KMS-11 (cell line): ENCODE measurements around the gene POU2F3.

Source experiments
- H2AFZ ChIP-seq: fragments of 200-600 bp; sonication (generic); 2 replicates; pipeline ENCODE4 v1.6.1; 2016; ENCODE audit warnings: antibody characterized with exemption, mixed run types, low read depth
- H3K27ac ChIP-seq: fragments of 200-600 bp; sonication (generic); 2 replicates; pipeline ENCODE4 v1.6.1; 2016; ENCODE audit warnings: mild to moderate bottlenecking, mixed run types
- H3K27me3 ChIP-seq: fragments of 200-600 bp; sonication (generic); 2 replicates; pipeline ENCODE4 v1.6.1; 2017; ENCODE audit warnings: mild to moderate bottlenecking, low read depth, mixed run types, moderate library complexity; ENCODE audit not compliant: insufficient read depth
- H3K36me3 ChIP-seq: fragments of 200-600 bp; sonication (generic); 2 replicates; pipeline ENCODE4 v1.6.1; 2017; ENCODE audit warnings: mild to moderate bottlenecking, mixed run types; ENCODE audit not compliant: insufficient read depth
- H3K4me1 ChIP-seq: fragments of 200-600 bp; sonication (generic); 2 replicates; pipeline ENCODE4 v1.6.1; 2016; ENCODE audit warnings: mild to moderate bottlenecking, low read depth, mixed run types; ENCODE audit not compliant: poor library complexity, severe bottlenecking
- H3K4me2 ChIP-seq: fragments of 200-600 bp; sonication (generic); 2 replicates; pipeline ENCODE4 v1.7.0; 2016; ENCODE audit warnings: mild to moderate bottlenecking, mixed run types
- H3K4me3 ChIP-seq: fragments of 200-600 bp; sonication (generic); IDR thresholded peaks from 2 replicates; pipeline ENCODE4 v1.6.1; 2017; ENCODE audit warnings: low read depth, low read length, mixed read lengths; ENCODE audit not compliant: insufficient read depth
- H3K79me2 ChIP-seq: fragments of 200-600 bp; sonication (generic); 2 replicates; pipeline ENCODE4 v1.6.1; 2016; ENCODE audit warnings: low read depth, mixed run types; ENCODE audit not compliant: insufficient read depth
- H3K9ac ChIP-seq: fragments of 200-600 bp; sonication (generic); 2 replicates; pipeline ENCODE4 v1.6.1; 2016; ENCODE audit warnings: mild to moderate bottlenecking, mixed run types
- H4K20me1 ChIP-seq: fragments of 200-600 bp; sonication (generic); 2 replicates; pipeline ENCODE4 v1.6.1; 2016; ENCODE audit warnings: mild to moderate bottlenecking, mixed run types; ENCODE audit not compliant: insufficient read depth
- TF ChIP-seq, protein P1 (sequence below): fragments of 200-600 bp; sonication (generic); conservative IDR thresholded peaks from 2 replicates; pipeline ENCODE4 v1.6.1; 2017; ENCODE audit warnings: low read depth, mild to moderate bottlenecking, antibody characterized with exemption, low read length, moderate library complexity, mixed read lengths

The POU2F3 gene

DNA sequence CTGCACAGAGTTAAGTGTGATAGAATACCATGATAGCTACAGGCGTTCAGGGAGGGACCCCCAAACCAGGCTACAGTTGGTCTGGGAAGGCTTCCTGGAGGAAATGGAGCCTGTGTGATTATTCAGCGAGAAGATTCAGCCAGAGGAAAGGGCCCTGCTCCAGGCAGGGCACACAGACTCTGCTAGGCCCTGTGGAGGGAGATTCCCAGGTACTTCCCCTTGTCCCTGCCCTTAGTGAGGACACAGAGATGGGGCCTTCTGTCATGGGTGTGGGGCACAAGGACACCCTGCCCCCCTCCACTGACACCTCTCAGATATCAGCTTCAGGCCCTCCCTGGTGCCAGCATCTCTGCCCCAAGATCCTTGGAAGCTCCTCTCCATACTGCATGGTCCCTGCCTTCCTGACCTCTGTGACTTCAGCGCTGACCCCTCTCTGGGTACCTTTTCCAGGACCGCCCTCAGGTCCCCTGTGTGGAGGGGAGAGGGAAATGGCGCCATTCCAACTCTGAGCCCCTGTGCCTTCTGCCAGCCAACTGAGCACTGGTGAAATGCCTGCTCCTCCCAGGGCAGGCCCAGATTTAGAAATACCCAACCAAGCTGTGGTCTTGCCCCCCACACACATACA is 12.6 kb upstream of the POU2F3 start:
- TF ChIP-seq, protein P1, sequence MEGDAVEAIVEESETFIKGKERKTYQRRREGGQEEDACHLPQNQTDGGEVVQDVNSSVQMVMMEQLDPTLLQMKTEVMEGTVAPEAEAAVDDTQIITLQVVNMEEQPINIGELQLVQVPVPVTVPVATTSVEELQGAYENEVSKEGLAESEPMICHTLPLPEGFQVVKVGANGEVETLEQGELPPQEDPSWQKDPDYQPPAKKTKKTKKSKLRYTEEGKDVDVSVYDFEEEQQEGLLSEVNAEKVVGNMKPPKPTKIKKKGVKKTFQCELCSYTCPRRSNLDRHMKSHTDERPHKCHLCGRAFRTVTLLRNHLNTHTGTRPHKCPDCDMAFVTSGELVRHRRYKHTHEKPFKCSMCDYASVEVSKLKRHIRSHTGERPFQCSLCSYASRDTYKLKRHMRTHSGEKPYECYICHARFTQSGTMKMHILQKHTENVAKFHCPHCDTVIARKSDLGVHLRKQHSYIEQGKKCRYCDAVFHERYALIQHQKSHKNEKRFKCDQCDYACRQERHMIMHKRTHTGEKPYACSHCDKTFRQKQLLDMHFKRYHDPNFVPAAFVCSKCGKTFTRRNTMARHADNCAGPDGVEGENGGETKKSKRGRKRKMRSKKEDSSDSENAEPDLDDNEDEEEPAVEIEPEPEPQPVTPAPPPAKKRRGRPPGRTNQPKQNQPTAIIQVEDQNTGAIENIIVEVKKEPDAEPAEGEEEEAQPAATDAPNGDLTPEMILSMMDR = no peak
- Histone ChIP-seq H2AFZ (no peak overlapping the region), H3K27ac (no peak overlapping the region), H3K4me2 (no peak overlapping the region), H3K4me3 (no peak overlapping the region), H3K27me3 (no peaks in the 10 kb centered on the region), H3K9ac (no peak overlapping the region), H3K4me1 (no peaks in the 10 kb centered on the region), H3K36me3 (no peaks in the 10 kb centered on the region), H4K20me1 (no peaks in the 10 kb centered on the region), H3K79me2 (no peaks in the 10 kb centered on the region)

- Histone ChIP-seq H2AFZ (no peak overlapping the region), H4K20me1 (no peaks in the 10 kb centered on the region), H3K4me3 (no peak overlapping the region), H3K9ac (no peak overlapping the region), H3K4me2 (no peak overlapping the region), H3K4me1 (no peaks in the 10 kb centered on the region), H3K36me3 (no peaks in the 10 kb centered on the region), H3K79me2 (no peaks in the 10 kb centered on the region), H3K27me3 (no peaks in the 10 kb centered on the region), H3K27ac (no peak overlapping the region)
- TF ChIP-seq, protein P1 = no peak; the same call in 1 of the 2 replicates
Observed at GRCh38 chr11:120228794-120229384, 11.1 kb upstream of the POU2F3 start.

DNA sequence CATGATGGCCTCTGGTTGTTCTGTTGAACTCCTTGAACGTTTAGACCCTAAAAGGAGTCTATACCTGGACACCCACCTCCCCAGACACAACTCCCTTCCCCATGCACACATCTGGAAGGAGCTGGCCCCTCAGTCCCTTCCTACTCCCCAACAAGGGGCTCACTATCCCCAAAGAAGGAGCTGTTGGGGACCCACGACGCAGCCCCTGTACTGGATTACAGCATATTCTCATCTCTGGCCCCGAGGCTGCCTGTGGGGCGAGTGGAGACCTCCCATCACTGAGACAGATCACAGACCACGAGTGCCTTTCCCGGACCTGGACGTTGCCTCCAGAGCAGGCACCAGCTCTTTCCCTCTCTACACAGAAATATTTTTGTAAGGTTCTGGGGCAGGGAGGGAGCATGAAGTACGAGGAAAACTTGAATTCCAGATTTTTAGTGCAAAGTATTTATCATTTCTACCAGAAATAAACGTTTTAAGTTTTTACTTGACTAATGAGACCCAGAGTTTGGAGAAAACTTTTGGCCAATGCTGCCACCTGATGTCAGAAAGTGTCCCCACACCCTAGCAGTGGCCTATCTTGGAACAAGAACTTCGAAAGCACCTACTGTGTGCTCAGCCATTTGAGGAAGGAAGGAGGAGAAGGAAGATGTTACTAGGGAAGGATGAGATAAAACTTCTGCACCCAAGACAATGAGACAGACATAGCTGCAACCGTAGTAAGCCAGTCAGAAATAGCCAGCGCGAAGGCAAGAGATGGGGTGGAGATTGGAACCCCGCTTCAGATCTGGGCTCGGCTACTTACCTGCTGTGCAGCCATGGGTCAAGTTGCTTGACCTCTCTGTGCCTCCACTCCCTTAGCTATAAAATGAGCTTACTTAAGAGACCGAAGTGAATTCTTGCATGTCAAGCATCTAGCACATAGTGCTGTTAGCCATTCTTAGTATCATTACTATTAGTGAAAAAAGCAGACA is 10.2 kb upstream of the POU2F3 start:
- H2AFZ ChIP-seq = no peak overlapping the region
- no peak overlapping the region for H3K4me3 ChIP-seq
- no peaks in the 10 kb centered on the region for H3K27me3 ChIP-seq
- no peaks in the 10 kb centered on the region for H4K20me1 ChIP-seq
- H3K4me2 ChIP-seq = no peak overlapping the region
- H3K4me1 ChIP-seq = no peaks in the 10 kb centered on the region
- no peak overlapping the region for H3K27ac ChIP-seq
- no peaks in the 10 kb centered on the region for H3K79me2 ChIP-seq
- TF ChIP-seq, protein P1 = peak; percentile 53; the same call in 1 of the 2 replicates
- H3K9ac ChIP-seq = no peak overlapping the region
- no peaks in the 10 kb centered on the region for H3K36me3 ChIP-seq

GRCh38 chr11:120230433-120231071 is 9.4 kb upstream of the POU2F3 start:
- Histone ChIP-seq H3K9ac (no peak overlapping the region), H3K4me2 (no peak overlapping the region)

More at GRCh38 chr11:120230433-120231071, 9.4 kb upstream of the POU2F3 start:
- no peak overlapping the region for H2AFZ ChIP-seq
- no peaks in the 10 kb centered on the region for H4K20me1 ChIP-seq
- no peaks in the 10 kb centered on the region for H3K4me1 ChIP-seq
- H3K27ac ChIP-seq = no peak overlapping the region
- no peaks in the 10 kb centered on the region for H3K27me3 ChIP-seq
- H3K36me3 ChIP-seq = no peaks in the 10 kb centered on the region
- no peaks in the 10 kb centered on the region for H3K79me2 ChIP-seq
- TF ChIP-seq, protein P1 = no peak
- no peak overlapping the region for H3K4me3 ChIP-seq
